ENCODE results near the gene POLR1A.
A peak's percentile ranks its signal among the peaks of the same experiment; 100 is the strongest.

Gene POLR1A

GRCh38 chr2:86105252-86105968 lies at the start of gene POLR1A:
Gene POLR1A (minus strand): TSS chr2:86105886. CDS start chr2:86105776, 110 bp downstream.
- no peak for TF ChIP-seq CTCF (IDR thresholded peaks at IDR 0.05; ENCODE audit: low read depth, low read length, missing control alignments)

GRCh38 chr2:86150502-86150901 lies 44.8 kb upstream of the POLR1A start:
- DNase-seq (ENCODE audit: extremely low read depth, low read depth), result no peak
- TF ChIP-seq CTCF (IDR thresholded peaks at IDR 0.05; ENCODE audit: low read depth, low read length, missing control alignments), result no peak
- no peak overlapping the region for H3K4me3 ChIP-seq (replicated peaks; ENCODE audit: low read depth, low read length)

More at GRCh38 chr2:86105252-86105968, at the start of gene POLR1A:
- DNase-seq (ENCODE audit: extremely low read depth, low read depth), result peak; percentile 79
- peak within 1 kb of the TSS; percentile 92 for H3K4me3 ChIP-seq (replicated peaks; ENCODE audit: low read depth, low read length)

GRCh38 chr2:86147793-86148192 lies 42.1 kb upstream of the POLR1A start:
- no peak for TF ChIP-seq CTCF (IDR thresholded peaks at IDR 0.05; ENCODE audit: low read depth, low read length, missing control alignments)
- DNase-seq (ENCODE audit: extremely low read depth, low read depth), result no peak
- H3K4me3 ChIP-seq (replicated peaks; ENCODE audit: low read depth, low read length), result no peak overlapping the region

- H3K4me3 ChIP-seq (replicated peaks; ENCODE audit: low read depth, low read length), result no peak overlapping the region
- no peak for TF ChIP-seq CTCF (IDR thresholded peaks at IDR 0.05; ENCODE audit: low read depth, low read length, missing control alignments)
- no peak for DNase-seq (ENCODE audit: extremely low read depth, low read depth)
Measured at GRCh38 chr2:86143926-86144685, 38.4 kb upstream of the POLR1A start.

GRCh38 chr2:86143307-86143706 lies 37.6 kb upstream of the POLR1A start:
- H3K4me3 ChIP-seq (replicated peaks; ENCODE audit: low read depth, low read length), result no peak overlapping the region
- no peak for DNase-seq (ENCODE audit: extremely low read depth, low read depth)
- TF ChIP-seq CTCF (IDR thresholded peaks at IDR 0.05; ENCODE audit: low read depth, low read length, missing control alignments), result no peak

GRCh38 chr2:86142436-86143257 lies 37.0 kb upstream of the POLR1A start:
- no peak for DNase-seq (ENCODE audit: extremely low read depth, low read depth)
- no peak for TF ChIP-seq CTCF (IDR thresholded peaks at IDR 0.05; ENCODE audit: low read depth, low read length, missing control alignments)
- no peak overlapping the region for H3K4me3 ChIP-seq (replicated peaks; ENCODE audit: low read depth, low read length)

All from HFF-Myc (cell line).